HG02981 (cell line): ENCODE results near the gene DCHS2.

ENCODE experiments used
- ATAC-seq: cut with Tn5 transposase; IDR thresholded peaks from one replicate; pipeline ENCODE4 v1.9.1; 2021; ENCODE audit warnings: mild to moderate bottlenecking, moderate library complexity; ENCODE audit not compliant: unreplicated experiment

The DCHS2 gene

GRCh38 chr4:154320521-154320920, 171.1 kb downstream of the DCHS2 start:
- no peak for ATAC-seq

DNA sequence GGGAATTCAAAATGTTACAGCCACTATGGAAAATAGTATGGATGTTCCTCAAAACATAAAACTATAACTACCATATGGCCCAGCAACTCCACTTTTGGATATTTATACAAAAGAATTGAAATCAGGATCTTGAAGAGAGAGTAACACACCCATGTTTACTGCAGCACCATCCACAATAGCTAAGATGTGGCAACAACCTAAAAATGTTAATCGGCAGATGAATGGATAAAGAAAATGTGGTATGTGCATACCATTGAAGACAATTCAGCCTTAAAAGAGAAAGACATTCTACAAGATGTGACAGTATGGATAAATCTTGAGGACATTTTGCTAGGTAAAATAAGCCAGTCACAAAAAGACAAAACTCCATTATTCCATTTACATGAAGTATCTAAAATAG, 171.9 kb downstream of the DCHS2 start:
- no peak for ATAC-seq

DNA sequence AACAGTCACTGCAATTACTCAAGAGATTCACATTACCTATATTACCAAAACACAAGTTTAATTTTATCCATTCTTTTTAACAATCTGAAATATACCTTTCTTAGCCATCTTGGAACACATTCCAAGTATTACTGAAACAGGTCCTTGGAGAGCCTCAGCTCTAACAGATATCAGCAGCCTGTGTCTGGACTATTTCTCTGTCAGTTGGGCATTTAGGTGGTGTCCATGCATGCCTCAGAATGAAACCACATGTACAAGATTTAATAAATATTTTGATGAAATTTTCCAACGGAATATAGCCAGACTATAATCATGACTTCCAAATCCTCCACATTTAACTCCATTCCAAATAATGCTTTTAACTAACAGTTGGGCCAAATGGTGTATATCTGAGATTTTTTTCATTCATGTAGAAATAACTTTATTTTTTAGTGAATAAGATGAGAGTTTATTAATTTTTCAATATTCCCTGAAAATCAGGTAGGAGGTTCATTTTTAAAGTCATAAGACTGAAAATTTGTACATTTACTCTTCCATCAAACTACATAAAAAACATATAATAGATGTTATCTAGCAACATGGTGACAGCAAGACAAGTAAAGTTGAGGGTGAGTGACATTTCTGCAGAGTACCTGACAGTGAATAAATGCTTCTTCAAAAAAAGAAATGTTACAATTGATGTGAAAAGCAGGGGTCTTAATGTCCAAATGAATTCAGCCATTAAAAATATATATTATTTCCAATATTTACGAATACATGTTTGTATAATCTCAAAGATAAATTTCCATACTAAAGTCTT, 174.2 kb downstream of the DCHS2 start:
- no peak for ATAC-seq

- no peak for ATAC-seq
Observed at GRCh38 chr4:154315741-154316140, 175.9 kb downstream of the DCHS2 start.

GRCh38 chr4:154314248-154314647, 177.4 kb downstream of the DCHS2 start:
- ATAC-seq: no peak

DNA sequence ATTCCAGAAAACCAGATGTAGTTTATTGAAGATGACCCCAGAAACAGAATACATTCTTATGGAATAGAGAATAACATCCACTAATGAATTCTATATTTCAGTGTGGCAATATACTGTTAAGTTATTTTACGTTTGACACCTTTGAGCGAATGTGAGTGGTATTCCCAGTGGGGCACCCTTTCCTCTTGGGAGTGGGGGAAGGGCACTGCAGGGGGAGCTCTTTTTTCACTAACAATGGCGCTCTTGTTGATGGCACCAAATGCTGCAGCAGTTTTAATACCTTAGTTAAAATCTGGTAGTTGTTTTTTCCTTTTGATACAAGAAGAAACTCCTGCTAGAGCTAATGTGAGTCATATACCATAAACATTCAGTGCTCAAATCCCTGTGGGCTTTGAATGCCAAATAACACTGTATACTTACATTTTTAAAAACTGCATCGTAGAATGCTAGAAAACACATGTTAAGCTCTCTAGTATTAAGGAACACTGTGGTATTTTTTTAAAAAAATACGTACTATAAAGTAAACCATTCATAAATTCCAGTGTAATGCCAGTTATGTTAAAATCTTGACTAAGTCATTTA, 178.5 kb downstream of the DCHS2 start:
- ATAC-seq: no peak

DNA sequence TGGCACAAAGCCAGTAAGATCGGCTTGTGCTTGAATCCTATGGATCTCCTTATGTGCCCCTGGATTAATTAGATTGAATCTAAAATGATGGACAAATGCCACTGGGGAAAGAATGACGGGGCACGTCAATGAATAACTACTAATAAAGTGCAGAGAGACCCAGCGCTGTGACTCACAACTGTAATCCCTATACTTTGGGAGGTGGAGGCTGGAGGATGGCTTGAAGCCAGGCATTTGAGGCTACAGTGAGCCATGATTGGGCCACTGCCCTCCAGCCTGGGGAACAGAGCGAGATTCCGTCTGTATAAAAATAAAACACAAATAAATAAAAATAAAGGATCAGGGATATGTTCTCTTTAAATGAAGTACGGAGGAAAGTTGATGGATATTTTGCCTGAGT, 179.4 kb downstream of the DCHS2 start:
- ATAC-seq: no peak

DNA sequence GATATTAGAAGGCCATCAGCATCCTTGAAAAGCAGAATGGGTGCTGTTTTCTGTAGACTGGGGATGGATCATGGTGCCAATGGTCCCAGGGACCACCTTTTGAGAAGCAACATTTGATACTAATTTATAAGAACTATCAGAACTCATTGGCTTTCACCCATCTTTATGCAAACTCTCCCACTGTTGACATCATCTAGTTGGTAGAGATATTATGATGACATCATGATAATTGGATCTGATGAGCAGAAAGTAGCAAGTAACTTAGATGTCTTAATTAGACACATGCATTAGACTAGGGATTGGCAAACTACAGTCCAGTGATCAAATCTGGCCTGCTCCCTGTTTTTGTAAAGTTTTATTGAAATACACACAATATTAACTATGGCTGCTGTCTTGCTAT, 181.0 kb downstream of the DCHS2 start:
- no peak for ATAC-seq

DNA sequence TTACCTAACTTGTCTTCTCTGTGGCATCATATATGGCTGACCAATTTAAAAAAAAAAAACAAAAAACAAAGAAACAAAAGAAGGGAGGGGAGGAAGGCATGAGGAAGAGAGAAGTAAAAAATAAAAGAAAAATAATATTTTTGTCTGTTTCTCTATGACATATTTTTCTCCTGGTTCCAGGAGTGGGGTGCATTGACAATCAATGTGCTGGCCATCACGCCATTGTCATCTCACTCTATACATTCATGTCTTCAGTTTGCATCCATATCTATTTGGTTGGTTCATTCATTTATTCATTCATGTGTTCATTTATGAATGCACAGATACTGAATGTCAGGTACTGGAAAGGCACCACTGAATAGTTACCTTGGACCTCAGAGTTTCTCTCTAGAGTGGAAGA, 183.4 kb downstream of the DCHS2 start:
- no peak for ATAC-seq

DNA sequence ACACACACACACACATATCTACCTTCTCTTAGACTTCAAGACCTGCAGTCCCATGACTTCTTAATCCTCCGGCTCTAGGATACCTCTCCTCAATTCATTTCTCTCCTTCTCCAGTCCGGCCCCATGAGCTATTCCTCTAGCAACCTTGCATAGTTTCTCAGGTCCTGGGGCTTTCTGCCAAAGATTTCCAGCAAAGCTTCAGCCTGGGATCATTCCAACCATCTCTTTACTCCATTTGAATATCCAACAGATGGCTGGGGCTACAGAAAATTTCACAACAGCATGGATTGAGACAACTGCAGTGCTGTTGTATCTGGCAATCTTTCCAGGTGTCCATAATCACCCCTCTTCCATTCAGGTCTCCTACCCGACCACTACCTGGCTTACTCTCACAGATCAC, 184.1 kb downstream of the DCHS2 start:
- no peak for ATAC-seq

DNA sequence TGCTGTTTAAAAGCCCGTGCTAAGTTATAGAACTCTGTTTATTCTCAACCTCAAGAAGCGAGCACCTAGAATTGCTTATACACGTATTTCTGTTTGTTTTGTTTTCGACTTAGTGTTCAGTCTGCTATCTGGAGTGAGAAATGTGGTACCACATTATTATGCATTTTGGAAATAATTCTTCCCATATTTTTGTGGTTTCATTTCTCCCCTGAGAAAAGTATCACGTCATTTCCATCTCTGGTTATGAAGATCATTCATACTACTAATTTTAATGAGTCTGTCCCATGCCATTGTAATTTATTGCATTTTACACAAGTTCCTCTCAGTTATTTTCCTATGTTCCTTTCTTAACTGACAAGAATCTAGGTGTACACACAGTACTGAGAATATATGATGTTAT, 186.0 kb downstream of the DCHS2 start:
- ATAC-seq: no peak

DNA sequence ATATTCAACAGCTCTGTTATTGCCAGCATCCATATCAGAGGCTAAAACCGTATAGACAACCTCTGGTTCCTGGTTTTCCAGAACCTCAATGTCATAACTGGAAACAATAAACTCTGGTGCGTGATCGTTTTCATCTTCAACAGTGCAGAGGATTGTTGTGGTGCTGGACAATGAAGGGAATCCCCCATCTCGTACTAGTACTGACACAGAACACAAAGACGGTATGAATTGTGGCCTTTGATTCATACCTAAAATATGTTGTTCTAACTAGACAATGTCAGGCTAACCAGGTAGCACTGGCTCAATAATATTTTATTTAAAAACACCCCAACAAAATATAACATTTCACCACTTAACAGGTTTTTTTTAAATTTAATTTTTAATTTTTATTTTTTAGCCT, 186.9 kb downstream of the DCHS2 start:
- ATAC-seq: no peak

GRCh38 chr4:154294652-154295350, 196.8 kb downstream of the DCHS2 start:
- no peak for ATAC-seq

DNA sequence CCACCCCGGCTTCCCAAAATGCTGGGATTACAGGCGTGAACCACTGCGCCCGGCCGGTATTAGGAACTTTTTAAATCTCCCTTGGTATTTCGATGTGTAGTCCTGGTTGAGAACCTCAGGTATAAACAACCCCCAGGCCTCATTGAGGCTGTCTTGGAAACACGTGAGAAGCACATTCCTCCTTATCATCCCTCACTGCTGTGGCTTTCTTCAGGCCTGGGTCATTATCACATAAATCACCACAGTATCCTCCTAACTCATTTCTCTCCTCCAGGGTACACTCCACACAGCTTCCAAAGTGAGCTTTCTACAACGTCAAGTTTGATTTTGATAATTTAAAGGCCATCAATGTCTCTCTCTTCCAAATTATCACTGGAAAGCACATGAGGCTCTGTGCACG, 198.2 kb downstream of the DCHS2 start:
- ATAC-seq: no peak

DNA sequence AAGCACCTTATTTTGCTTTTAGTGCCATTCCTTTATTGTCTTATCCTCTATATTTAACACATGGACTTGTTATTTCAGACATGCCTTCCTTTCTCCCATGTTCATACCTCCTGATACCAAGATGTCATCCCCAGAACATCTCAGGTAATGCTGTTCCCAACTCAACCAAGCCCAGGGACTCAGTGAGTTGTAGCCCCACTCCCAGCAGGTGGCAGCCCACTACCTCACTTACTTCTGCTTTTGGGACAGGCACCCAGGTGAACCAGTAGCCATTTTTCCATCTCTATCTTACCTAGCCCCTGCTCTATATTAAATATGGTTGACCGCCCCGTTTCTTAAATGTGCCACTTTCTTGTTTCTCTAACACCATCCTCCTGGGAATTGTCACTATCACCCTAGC, 199.0 kb downstream of the DCHS2 start:
- ATAC-seq: no peak

DNA sequence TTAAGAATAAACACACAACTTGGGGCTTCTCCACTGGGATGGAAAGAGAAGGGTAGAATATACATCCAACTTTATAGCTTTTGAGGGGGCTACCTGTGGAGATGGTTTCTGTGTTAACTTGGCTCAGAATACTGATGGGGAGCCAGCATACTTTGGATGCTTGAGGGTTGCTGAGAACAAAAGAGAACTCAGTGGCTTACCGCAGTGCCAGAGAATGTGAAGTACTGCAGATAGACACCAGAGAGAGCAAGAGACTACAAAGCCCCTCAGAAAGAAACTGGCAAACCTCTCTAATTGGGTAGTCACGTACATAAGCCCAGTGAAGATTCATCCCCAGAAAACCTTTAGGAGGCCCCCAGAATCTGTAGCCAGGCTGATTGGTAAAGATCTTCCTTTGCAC, 214.4 kb downstream of the DCHS2 start:
- no peak for ATAC-seq

DNA sequence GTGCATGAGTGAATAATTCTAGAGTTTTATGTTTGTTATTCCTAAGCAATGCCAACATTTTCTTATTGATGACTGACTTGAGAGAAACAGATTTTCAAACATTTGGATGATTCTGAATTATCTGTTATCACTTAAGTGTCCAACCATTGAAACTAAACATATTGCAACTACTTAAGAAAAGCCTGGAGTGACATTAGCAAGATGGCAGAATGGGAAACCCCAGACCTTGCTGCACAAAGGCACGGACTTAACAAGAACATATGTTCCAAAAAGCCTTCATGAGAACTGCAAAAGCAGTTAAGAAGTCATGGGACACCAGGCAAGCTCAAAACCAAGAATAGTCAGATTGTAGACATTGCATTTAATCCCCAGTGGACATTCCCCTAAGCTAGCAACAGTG, 215.1 kb downstream of the DCHS2 start:
- ATAC-seq: no peak

DNA sequence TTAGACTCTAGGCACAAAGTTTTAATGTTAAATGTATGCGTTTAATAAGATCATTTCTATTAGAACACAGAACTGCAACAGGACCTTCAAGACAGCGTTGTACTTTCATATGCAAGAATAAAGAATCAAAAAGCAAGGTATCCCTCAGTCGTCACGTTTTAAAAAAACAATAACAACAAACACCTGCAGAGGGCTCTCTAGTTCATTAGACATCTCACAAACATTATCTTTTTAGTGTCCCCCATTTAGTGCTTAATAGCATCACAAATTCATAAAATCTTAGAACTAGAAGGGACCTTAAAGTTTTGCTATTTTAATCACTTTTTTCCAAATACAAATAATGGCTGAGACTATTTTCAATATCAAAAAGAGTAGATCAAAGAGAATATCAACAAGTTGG, 236.6 kb downstream of the DCHS2 start:
- ATAC-seq: no peak

DNA sequence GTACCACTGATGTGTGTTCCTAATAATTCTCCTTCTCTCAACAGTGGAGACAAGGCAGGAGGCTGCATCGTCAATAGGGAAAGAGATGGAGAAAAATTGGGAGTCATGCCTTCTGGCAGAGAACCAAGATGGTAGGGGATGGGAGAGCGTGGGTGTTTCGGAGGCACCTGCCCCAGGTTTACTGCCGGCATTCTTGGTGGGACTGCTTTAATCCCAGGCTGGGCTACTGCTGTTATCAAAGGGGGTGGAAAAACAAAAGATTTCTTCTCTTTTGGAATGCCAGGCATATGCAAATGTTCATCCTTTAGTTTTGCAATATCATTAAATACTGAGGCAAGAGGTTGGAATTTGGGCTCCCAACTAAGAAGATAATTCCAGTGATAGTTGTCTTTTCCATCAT, 257.0 kb downstream of the DCHS2 start:
- ATAC-seq: no peak

DNA sequence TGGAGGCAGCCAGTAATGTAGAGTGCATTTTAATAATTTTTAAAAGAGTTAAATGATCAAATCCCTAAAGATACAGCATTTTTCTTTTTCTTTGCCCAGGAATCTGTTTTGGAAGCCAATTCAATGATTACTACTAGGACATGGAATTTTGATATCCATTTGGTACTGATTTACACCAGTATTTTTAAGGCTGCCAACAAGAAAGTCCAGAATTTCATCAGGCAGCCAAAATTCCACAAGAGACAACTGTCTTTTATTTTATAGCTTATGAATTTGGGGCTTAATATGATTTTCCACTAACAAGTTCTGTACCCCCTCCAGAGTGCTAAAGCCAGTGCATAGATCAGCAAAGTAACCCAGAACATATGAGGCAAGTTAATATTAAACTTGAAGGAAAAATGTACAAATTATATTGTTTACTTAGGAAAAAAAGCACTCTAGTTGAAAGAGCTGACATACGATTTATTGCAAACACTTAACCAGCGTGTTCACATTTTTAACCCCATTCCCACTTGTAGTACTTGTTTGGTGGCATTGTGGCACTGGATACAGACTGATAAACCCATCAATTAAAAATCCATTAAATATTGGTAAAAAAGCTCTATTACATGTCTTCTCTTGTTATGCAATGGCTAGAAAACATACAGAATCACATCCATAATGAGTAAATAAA, 259.7 kb downstream of the DCHS2 start:
- ATAC-seq: no peak

DNA sequence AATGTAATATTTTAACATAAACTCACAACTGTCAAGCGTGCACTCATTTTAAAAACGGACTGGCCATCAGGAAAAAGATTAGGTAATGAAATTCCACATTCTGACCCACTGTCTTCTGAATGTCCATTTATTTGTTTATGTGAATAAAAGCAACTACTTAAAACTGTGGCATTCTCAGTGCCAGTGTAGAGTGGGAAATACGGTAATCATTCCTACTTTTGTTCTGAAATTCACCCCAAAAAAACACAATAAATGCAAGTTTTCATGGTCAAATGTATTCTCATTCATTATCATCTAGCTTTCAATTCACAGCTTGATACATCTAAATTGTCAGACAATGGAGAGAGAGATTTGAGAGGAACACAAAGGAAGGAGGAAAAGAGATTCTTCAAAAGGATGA, 260.9 kb downstream of the DCHS2 start:
- ATAC-seq: no peak

GRCh38 chr4:154230091-154230490, 261.5 kb downstream of the DCHS2 start:
- no peak for ATAC-seq
